IMR-90 (cell line): ENCODE data around the gene ARHGEF17. TPM values are rescaled to one million over a fixed set of nuclear protein-coding genes. Genes with fewer than 3 reads are reported as not detected.
A peak's percentile ranks its signal among the peaks of the same experiment; 100 is the strongest.

Experiments
- ATAC-seq: fragments of 200-7000 bp; cut with Tn5 transposase; 2 replicates; pipeline ENCODE4 v1.9.1; 2020; ENCODE audit warnings: low read depth, mild to moderate bottlenecking, moderate library complexity
- BruUV-seq: library from RNA; stranded (reverse); fragments of 400-500 nt; replicated peaks from 2 replicates; lab custom pipeline; 2021; lab: Mats Ljungman, UMichigan
- CTCF ChIA-PET: fragments of 300-600 bp; formaldehyde crosslinking; extraction: SDS; loops from one replicate; lab custom pipeline; 2021; ENCODE audit warnings: antibody characterized with exemption; lab: Yijun Ruan, JAX
- POLR2A ChIA-PET: fragments of 300-600 bp; sonication (Branson Sonifier 250); formaldehyde crosslinking; loops from one replicate; lab custom pipeline; 2022; ENCODE audit warnings: antibody characterized with exemption; ENCODE audit not compliant: unreplicated experiment; lab: Charles Lee
- DNase-seq: peaks from one replicate; pipeline ENCODE4 v3.0.0; 2013
- H2AFZ ChIP-seq: replicated peaks from 2 replicates; pipeline ENCODE3; 2013; ENCODE audit warnings: low read length, mild to moderate bottlenecking; ENCODE audit not compliant: poor library complexity
- H2AK5ac ChIP-seq: 2 replicates; pipeline ENCODE4 v1.6.1; 2013; ENCODE audit warnings: low read depth, low read length, inconsistent platforms
- H2AK9ac ChIP-seq: replicated peaks from 2 replicates; pipeline ENCODE3; 2013; ENCODE audit warnings: mild to moderate bottlenecking, low read depth, low read length, moderate library complexity; ENCODE audit not compliant: poor library complexity
- H2BK120ac ChIP-seq: 2 replicates; pipeline ENCODE4 v1.6.1; 2013; ENCODE audit warnings: low read depth, low read length, inconsistent platforms
- H2BK15ac ChIP-seq: 3 replicates; pipeline ENCODE4 v1.6.1; 2013; ENCODE audit warnings: low read depth, low read length, inconsistent platforms
- H2BK20ac ChIP-seq: 2 replicates; pipeline ENCODE4 v1.6.1; 2013; ENCODE audit warnings: low read depth, mild to moderate bottlenecking, inconsistent platforms, low read length, moderate library complexity
- H2BK5ac ChIP-seq: 2 replicates; pipeline ENCODE4 v1.6.1; 2013; ENCODE audit warnings: mild to moderate bottlenecking, low read depth, low read length, inconsistent platforms; ENCODE audit not compliant: poor library complexity, severe bottlenecking
- H3K14ac ChIP-seq: replicated peaks from 2 replicates; pipeline ENCODE4 v1.6.1; 2013; ENCODE audit warnings: low read depth, low read length, inconsistent platforms
- H3K18ac ChIP-seq: 2 replicates; pipeline ENCODE4 v1.6.1; 2013; ENCODE audit warnings: low read depth, low read length, control low read depth
- H3K23ac ChIP-seq: 2 replicates; pipeline ENCODE4 v1.6.1; 2013; ENCODE audit warnings: low read depth, low read length, inconsistent platforms
- H3K27ac ChIP-seq: 2 replicates; pipeline ENCODE4 v1.5.1; 2013; ENCODE audit warnings: mild to moderate bottlenecking, control low read depth, low read length; ENCODE audit not compliant: insufficient read depth
- H3K27me3 ChIP-seq: 2 replicates; pipeline ENCODE4 v1.6.1; 2013; ENCODE audit warnings: low read length; ENCODE audit not compliant: control insufficient read depth, insufficient read depth
- H3K36me3 ChIP-seq: 2 replicates; pipeline ENCODE4 v1.6.1; 2013; ENCODE audit warnings: low read length, mixed read lengths; ENCODE audit not compliant: control insufficient read depth, insufficient read depth
- H3K4ac ChIP-seq: 2 replicates; pipeline ENCODE4 v1.6.1; 2013; ENCODE audit warnings: low read depth, low read length, inconsistent platforms
- H3K4me1 ChIP-seq: 2 replicates; pipeline ENCODE4 v1.6.1; 2013; ENCODE audit warnings: low read length, mixed read lengths; ENCODE audit not compliant: control insufficient read depth, insufficient read depth
- H3K4me2 ChIP-seq: 2 replicates; pipeline ENCODE4 v1.6.1; 2013; ENCODE audit warnings: low read depth, mild to moderate bottlenecking, control low read depth, low read length, moderate library complexity
- H3K4me3 ChIP-seq: 2 replicates; pipeline ENCODE4 v1.5.1; 2013; ENCODE audit warnings: low read depth, mild to moderate bottlenecking, control low read depth, low read length, moderate library complexity; ENCODE audit not compliant: insufficient read depth
- H3K56ac ChIP-seq: 2 replicates; pipeline ENCODE4 v1.6.1; 2013; ENCODE audit warnings: low read length, inconsistent platforms; ENCODE audit not compliant: insufficient read depth; ENCODE audit errors: extremely low read depth
- H3K79me1 ChIP-seq, 2 experiments: 2 replicates each; pipeline ENCODE4 v1.6.1; 2013; ENCODE audit warnings: low read length in 2 of 2, inconsistent platforms in 1 of 2, low read depth in 1 of 2
- H3K9ac ChIP-seq: 2 replicates; pipeline ENCODE4 v1.6.1; 2013; ENCODE audit warnings: low read depth, low read length, control low read depth
- H3K9me1 ChIP-seq: 2 replicates; pipeline ENCODE4 v1.6.1; 2013; ENCODE audit warnings: low read length, inconsistent platforms; ENCODE audit not compliant: insufficient read depth
- H3K9me3 ChIP-seq: 2 replicates; pipeline ENCODE4 v1.6.1; 2013; ENCODE audit warnings: low read length; ENCODE audit not compliant: control insufficient read depth, insufficient read depth
- H4K20me1 ChIP-seq: 2 replicates; pipeline ENCODE4 v1.6.1; 2013; ENCODE audit warnings: low read length, inconsistent platforms; ENCODE audit not compliant: insufficient read depth
- H4K5ac ChIP-seq: 2 replicates; pipeline ENCODE4 v1.6.1; 2013; ENCODE audit warnings: mild to moderate bottlenecking, low read depth, low read length, control low read depth
- H4K8ac ChIP-seq, 2 experiments: 2 replicates each; pipeline ENCODE4 v1.6.1; 2013; ENCODE audit warnings: low read depth in 2 of 2, low read length in 2 of 2, control low read depth in 1 of 2, inconsistent platforms in 1 of 2
- H4K91ac ChIP-seq: 2 replicates; pipeline ENCODE4 v1.6.1; 2013; ENCODE audit warnings: low read depth, low read length, inconsistent platforms; ENCODE audit not compliant: insufficient read depth
- CHD1 ChIP-seq: IDR thresholded peaks from 2 replicates; pipeline ENCODE4 v1.6.1; 2012; ENCODE audit warnings: low read depth, low read length, improper control_type of control experiment
- FOS ChIP-seq: fragments of 150-350 bp; IDR thresholded peaks from 2 replicates; pipeline ENCODE4 v1.6.1; 2016; ENCODE audit warnings: low read depth, low read length
- MAFK ChIP-seq: IDR thresholded peaks from 2 replicates; pipeline ENCODE4 v1.6.1; 2012; ENCODE audit warnings: low read depth, low read length, improper control_type of control experiment
- MAZ ChIP-seq: IDR thresholded peaks from 2 replicates; pipeline ENCODE4 v1.6.1; 2012; ENCODE audit warnings: low read depth, mild to moderate bottlenecking, low read length, improper control_type of control experiment, moderate library complexity, borderline replicate concordance
- MXI1 ChIP-seq: IDR thresholded peaks from 2 replicates; pipeline ENCODE4 v1.6.1; 2012; ENCODE audit warnings: low read depth, mild to moderate bottlenecking, low read length, moderate library complexity, borderline replicate concordance
- POLR2A ChIP-seq: IDR thresholded peaks from 2 replicates; pipeline ENCODE4 v1.6.1; 2012; ENCODE audit warnings: mild to moderate bottlenecking, low read depth, low read length
- RAD21 ChIP-seq: IDR thresholded peaks from 2 replicates; pipeline ENCODE4 v1.6.1; 2012; ENCODE audit warnings: low read length, improper control_type of control experiment
- RCOR1 ChIP-seq: IDR thresholded peaks from 2 replicates; pipeline ENCODE4 v1.6.1; 2012; ENCODE audit warnings: mild to moderate bottlenecking, low read length, improper control_type of control experiment; ENCODE audit not compliant: insufficient replicate concordance
- RFX5 ChIP-seq: IDR thresholded peaks from 2 replicates; pipeline ENCODE4 v1.8.0; 2012; ENCODE audit warnings: low read depth, mild to moderate bottlenecking, low read length, moderate library complexity
- SMC3 ChIP-seq: fragments of 150-350 bp; IDR thresholded peaks from 2 replicates; pipeline ENCODE4 v1.6.1; 2016; ENCODE audit warnings: low read depth, mild to moderate bottlenecking, antibody characterized with exemption, low read length, moderate library complexity
- WGBS, 2 experiments: methylation state at CpG; one replicate each; pipeline versions ENCODE4 v1.1.5 to v1.1.7; 2013; ENCODE audit warnings: missing lambda C conversion rate in 2 of 2; ENCODE audit not compliant: insufficient read length in 1 of 2; ENCODE audit errors: extremely low coverage in 2 of 2; 5-methylcytosine and 5-hydroxymethylcytosine counted together
- dilution Hi-C: fragments of 300-500 bp; cut with HindIII; formaldehyde crosslinking; loops from one replicate; pipeline ENCODE4 v1.14.3; 2018; ENCODE audit warnings: low sequenced_read_pairs; ENCODE audit not compliant: unreplicated experiment
- in situ Hi-C: fragments of 300-500 bp; cut with MboI; formaldehyde crosslinking; loops from 3 replicates; pipeline ENCODE4 v1.14.3; 2019; ENCODE audit warnings: low sequenced_read_pairs, inconsistent platforms, mixed read lengths
- intact Hi-C: fragments of 100-400 bp; cut with micrococcal nuclease; formaldehyde crosslinking; loops from 2 replicates; pipeline ENCODE4 v1.10.0; 2022
- polyA plus RNA-seq, 3 experiments: library from polyadenylated mRNA; depleted of rRNA; stranded (reverse); fragments of >200 nt; gene quantifications; 2 replicates each; pipeline ENCODE4 v1.2.3, GENCODE V29; 2012; ENCODE audit warnings: low replicate concordance in 1 of 3
- total RNA-seq: library from RNA; depleted of rRNA; stranded (reverse); fragments of >200 nt; gene quantifications from 2 replicates; pipeline ENCODE4 v1.2.3, GENCODE V29; 2012
- TF ChIP-seq, protein P1 (sequence below): conservative IDR thresholded peaks from 2 replicates; pipeline ENCODE4 v1.5.1; 2012; ENCODE audit warnings: mild to moderate bottlenecking, low read depth, low read length, improper control_type of control experiment

The ARHGEF17 gene
- total and polyA plus RNA-seq, 2 of the 4 experiments (the other 2 are of a cell fraction), result 21.7 to 97.7 TPM

DNA sequence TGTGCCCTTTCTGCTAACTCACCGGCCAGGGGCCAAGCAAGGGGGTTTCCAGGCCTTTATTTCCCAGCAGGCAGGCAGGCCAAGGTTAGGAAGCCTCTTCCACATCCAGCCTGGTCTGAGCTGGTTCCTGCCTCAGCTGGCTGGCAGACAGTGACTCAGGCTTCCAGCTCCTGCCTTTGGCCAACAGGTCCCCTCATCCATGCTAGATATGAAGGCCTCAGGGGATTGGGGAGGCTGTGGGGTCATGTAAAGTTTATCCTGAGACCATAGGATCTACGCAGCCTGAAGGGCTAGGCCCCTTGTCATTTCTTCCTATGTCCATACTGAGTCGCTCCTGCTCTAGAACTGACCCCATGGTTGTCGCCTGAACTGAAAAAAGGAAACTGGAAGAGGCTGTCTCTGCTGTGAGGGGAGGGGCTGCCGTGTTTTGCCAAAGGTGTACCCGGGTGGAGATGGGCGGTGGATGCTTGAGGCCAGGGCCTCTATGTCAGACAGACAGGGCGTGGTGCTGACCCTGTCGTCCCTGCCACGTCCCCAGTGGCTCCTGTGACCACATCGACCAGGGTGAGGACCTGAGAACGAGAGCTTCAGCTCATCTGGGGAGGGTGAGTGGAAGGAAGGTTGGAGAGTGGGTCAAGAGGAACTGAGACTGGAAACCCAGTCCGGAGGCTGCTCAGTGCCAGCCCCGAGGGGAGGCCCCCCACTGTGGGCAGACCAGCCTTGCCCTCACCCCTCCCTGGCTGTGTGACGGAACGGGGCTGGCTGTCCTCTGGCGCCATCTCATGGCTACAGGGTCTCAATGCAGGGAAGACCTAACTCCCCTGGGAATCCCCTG lies 19.0 kb upstream of the ARHGEF17 start:
- Histone ChIP-seq H2BK5ac (peak overlapping the region; percentile 33), H3K4me3 (no peak overlapping the region), H3K4me2 (peak overlapping the region; percentile 50), H3K9me3 (no peaks in the 10 kb centered on the region), H2AK9ac (peak overlapping the region; percentile 45), H3K36me3 (no peaks in the 10 kb centered on the region), H3K56ac (no peak overlapping the region), H3K14ac (peak overlapping the region; percentile 86), H3K4me1 (peaks cover 8% of the 10 kb centered on the region), H3K27ac (peak overlapping the region; percentile 1; the same call in 1 of the 2 replicates), H2AFZ (peak overlapping the region; percentile 98), H3K9ac (peak overlapping the region; percentile 11), H2BK15ac (peak overlapping the region; percentile 87; the same call in 2 of the 3 replicates), H4K5ac (peak overlapping the region; percentile 81), H4K20me1 (no peaks in the 10 kb centered on the region), H3K27me3 (no peaks in the 10 kb centered on the region), H3K79me1 (no peaks in the 10 kb centered on the region), H3K9me1 (peaks cover 7% of the 10 kb centered on the region), H2BK120ac (peak overlapping the region; percentile 93), H4K8ac (peak overlapping the region; percentile 66 to 95; a peak in 3 of 4 replicates), H3K4ac (peak overlapping the region; percentile 88), H4K91ac (peak overlapping the region; percentile 93), H2BK20ac (peak overlapping the region; percentile 86), H3K23ac (no peak overlapping the region), H2AK5ac (peak overlapping the region; percentile 83), H3K18ac (peak overlapping the region; percentile 65)
- CTCF ChIA-PET, result interaction anchor here (0.5 to 4.0 kb wide), 18 partner anchors 13 to 476 kb away, joined by 3 to 34 read pairs (median 4); partner anchors contain the start of gene P2RY6
- 0% methylated on average over 1 of the region's 17 CpGs; no CpG with 5 or more reads in 1 of the 2 experiments for WGBS, 2 experiments
- intact Hi-C loops (loop anchor here (1.0 to 5.0 kb wide), 6 partner anchors 47 to 562 kb away; partner anchors contain the start of gene FCHSD2), dilution Hi-C loops (no loop called here), in situ Hi-C loops (loop anchor here (5.0 to 10.0 kb wide), 3 partner anchors 102 to 564 kb away; no protein-coding TSS in a partner anchor)
- ATAC-seq, result peak; percentile 98
- TF ChIP-seq RFX5, result no peak
- TF ChIP-seq RAD21, result peak; percentile 100
- TF ChIP-seq CHD1, result no peak
- TF ChIP-seq POLR2A, result peak; percentile 50; the same call in 1 of the 2 replicates
- 0 out of 2 replicates have a peak, but pooled peaks have one; percentile 1 for TF ChIP-seq MAFK
- TF ChIP-seq, protein P1, sequence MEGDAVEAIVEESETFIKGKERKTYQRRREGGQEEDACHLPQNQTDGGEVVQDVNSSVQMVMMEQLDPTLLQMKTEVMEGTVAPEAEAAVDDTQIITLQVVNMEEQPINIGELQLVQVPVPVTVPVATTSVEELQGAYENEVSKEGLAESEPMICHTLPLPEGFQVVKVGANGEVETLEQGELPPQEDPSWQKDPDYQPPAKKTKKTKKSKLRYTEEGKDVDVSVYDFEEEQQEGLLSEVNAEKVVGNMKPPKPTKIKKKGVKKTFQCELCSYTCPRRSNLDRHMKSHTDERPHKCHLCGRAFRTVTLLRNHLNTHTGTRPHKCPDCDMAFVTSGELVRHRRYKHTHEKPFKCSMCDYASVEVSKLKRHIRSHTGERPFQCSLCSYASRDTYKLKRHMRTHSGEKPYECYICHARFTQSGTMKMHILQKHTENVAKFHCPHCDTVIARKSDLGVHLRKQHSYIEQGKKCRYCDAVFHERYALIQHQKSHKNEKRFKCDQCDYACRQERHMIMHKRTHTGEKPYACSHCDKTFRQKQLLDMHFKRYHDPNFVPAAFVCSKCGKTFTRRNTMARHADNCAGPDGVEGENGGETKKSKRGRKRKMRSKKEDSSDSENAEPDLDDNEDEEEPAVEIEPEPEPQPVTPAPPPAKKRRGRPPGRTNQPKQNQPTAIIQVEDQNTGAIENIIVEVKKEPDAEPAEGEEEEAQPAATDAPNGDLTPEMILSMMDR, result peak; percentile 99
- TF ChIP-seq RCOR1, result peak; percentile 47
- peak; percentile 92 for TF ChIP-seq MAZ
- TF ChIP-seq FOS, result peak; percentile 62; the same call in 1 of the 2 replicates
- peak; percentile 92 for TF ChIP-seq SMC3
- TF ChIP-seq MXI1, result no peak
- DNase-seq, result peak; percentile 65
- BruUV-seq, result no TSS peak
- POLR2A ChIA-PET, result no interaction called here
